Motor neuron (in vitro differentiated cells): ENCODE results near the gene WWOX. TPM values are rescaled to one million over a fixed set of nuclear protein-coding genes. Genes with fewer than 3 reads are reported as not detected.

Experiments
- ATAC-seq, 8 experiments: fragments of 200-7000 bp; cut with Tn5 transposase; replicated peaks in 6 of 8; 2 replicates each; pipeline ENCODE4 v1.8.0; 2021; ENCODE audit warnings: mild to moderate bottlenecking in 8 of 8, moderate library complexity in 8 of 8
- H3K27ac ChIP-seq, 2 donors: fragments of 250-450 bp; sonication (Bioruptor Pico); 2 replicates each; pipeline ENCODE4 v1.9.0; 2021; ENCODE audit warnings: antibody characterized with exemption in 2 of 2, mild to moderate bottlenecking in 2 of 2, moderate library complexity in 1 of 2
- H3K4me1 ChIP-seq, 2 donors: fragments of 250-450 bp; sonication (Bioruptor Pico); replicated peaks in 1 of 2; 2 replicates each; pipeline ENCODE4 v1.6.1; 2021; ENCODE audit warnings: antibody characterized with exemption in 2 of 2, mild to moderate bottlenecking in 2 of 2, moderate library complexity in 1 of 2
- H3K4me3 ChIP-seq, 5 donors: fragments of 250-450 bp; sonication (Bioruptor Pico); 2 replicates each; pipeline ENCODE4 v1.9.0; 2021; ENCODE audit warnings: antibody characterized with exemption in 5 of 5, mild to moderate bottlenecking in 5 of 5, moderate library complexity in 4 of 5
- WGBS, 10 experiments: fragments of 450-650 bp; shearing (Covaris generic); methylation state at CpG; one replicate each; pipeline ENCODE4 v1.0.0; 2022; 5-methylcytosine and 5-hydroxymethylcytosine counted together
- in situ Hi-C, 9 experiments: fragments of 400-800 bp; cut with MboI; loops; one replicate each; pipeline ENCODE4 v1.15.0; 2021; ENCODE audit warnings: low sequenced_read_pairs in 9 of 9, low pct_unique_long_range_greater_than_20kb in 2 of 9; ENCODE audit not compliant: unreplicated experiment in 9 of 9
- total RNA-seq, 8 experiments: library from RNA; unstranded; fragments of 300-600 nt; gene quantifications; 2 replicates each; pipeline versions ENCODE4 v1.2.3 to v1.2.4, GENCODE V29; 2022

The WWOX gene
- total RNA-seq, 8 experiments from 2014 or later, result 10.3 to 27.8 (median 12.3) TPM

DNA sequence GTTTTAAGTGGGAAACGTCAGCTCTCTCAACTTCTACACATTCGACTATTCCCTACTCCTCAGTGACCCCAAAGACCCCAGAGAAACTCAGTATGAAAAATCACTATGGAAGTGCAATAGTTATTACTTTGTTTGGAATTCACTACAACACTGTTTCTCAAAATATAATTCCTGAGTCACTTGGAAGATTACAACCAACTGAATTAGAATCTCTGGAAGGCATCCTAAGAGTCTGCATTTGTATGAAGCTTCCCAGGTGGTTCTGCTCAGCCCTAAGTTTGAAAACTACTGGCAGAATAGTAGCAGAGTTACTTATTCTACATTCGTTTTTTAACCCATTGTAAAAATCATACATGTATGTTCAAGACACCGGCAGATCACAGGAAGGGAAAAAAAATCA is 975.5 kb downstream of the WWOX start:
- no peak for ATAC-seq

DNA sequence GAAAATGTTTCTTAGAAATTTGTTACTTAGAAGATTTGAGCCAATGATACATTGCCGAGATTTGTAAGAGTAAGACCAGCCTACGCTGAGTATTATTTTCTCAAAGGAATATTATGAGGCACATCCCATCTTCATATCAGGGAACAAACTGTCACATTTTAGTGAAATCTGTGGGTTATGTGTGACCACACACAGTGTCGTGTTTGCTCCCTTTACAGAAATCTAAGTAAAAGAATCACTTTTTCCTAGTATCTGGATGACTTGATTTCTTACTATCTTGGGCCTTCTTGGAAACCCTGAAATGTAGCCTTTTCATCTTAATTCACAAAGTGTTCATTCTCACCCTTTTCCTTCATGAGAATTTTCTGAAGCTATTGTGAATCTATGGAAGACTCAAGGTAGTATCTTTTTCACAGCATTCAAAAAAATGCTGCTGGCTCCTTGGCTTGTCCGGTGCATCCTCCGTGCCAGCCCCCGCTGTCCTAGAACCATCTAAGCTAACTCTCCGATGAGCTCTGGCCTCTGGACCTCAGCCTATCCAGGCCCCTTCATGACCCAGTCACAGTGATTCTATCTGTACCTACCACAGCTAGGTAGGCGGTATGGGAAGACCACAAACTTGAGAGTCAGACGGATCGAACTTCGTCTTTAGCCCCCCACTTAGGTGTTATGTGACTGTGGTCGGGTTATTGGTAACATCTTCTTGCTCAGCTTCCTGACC is 976.8 kb downstream of the WWOX start:
- in situ Hi-C loops, result no loop called here
- 50 to 100% (median 93%) methylated on average over 2 to 9 of the region's 12 CpGs for WGBS, 10 experiments
- Histone ChIP-seq H3K4me1 (no peaks in the 10 kb centered on the region), H3K27ac (no peak overlapping the region), H3K4me3 (no peak overlapping the region)
- no peak for ATAC-seq

More for the DNA sequence above, 975.5 kb downstream of the WWOX start:
- no peak overlapping the region for H3K4me3 ChIP-seq
- in situ Hi-C loops, result no loop called here
- 7 to 70% (median 50%) methylated on average over 1 to 4 of the region's 4 CpGs; no CpG with 5 or more reads in 1 of the 10 experiments for WGBS, 10 experiments
- H3K4me1 ChIP-seq, result no peaks in the 10 kb centered on the region
- no peak overlapping the region for H3K27ac ChIP-seq

DNA sequence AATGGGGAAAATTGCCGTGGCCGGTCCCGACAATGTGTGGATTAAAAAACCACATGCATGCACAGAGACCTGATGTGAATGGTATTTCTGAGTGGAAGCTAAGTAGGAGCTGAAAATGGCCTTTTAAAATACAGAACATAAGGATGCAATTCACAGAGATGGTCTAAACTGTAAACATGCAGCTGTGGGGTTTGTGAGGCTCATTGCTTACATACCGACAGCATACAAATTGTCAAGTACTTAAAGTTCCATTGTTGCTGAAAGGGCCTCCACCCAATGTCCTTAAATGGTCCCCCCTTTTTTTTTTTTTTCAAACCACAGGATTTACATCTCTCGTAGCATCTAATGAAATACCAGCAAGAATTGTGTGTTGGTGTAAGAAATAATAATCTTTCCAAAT is 977.9 kb downstream of the WWOX start:
- in situ Hi-C loops, result no loop called here
- ATAC-seq, result no peak
- Histone ChIP-seq H3K4me1 (no peaks in the 10 kb centered on the region), H3K27ac (no peak overlapping the region), H3K4me3 (no peak overlapping the region)
- WGBS, 10 experiments, result 0 to 92% (median 78%) methylated on average over 1 to 5 of the region's 5 CpGs

DNA sequence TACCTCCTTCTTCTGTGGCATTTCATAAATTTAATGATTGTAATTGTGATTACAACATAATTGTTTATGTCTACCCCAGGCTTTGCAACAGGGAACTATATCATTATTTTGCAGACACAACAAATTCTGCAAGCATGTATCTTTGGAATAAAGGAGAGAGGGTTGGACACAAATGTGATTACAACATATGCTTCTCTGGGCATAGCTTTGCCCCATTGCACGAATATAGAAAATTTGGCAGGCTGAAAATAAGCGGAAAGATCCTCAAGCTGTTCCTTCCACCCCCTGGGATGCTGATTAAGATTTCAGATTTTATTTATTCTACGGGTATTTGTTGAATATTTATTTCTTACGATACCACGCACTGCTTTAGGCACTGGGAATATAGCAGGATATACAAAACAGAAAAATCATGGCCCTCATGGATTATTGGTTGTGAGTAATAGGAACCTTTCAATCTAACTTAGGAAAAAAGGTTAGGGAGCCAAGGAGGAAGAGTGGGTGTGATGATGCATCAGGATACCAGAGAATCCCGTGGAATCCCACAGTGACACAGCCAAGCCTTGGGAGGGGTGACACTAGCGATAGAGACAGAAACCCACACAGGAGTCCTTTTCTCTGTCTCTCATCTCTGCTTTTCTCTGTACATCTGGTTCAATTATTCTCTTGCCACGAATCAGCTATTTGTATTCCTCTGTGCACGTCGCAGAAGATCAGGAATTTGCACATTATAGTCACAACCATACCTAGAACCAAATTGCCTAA is 980.4 kb downstream of the WWOX start:
- Histone ChIP-seq H3K4me1 (peaks cover 0 to 3% of the 10 kb centered on the region in 2 donors), H3K27ac (no peak overlapping the region), H3K4me3 (no peak overlapping the region)
- whole genome bisulfite sequencing, 10 experiments, result 41 to 95% (median 86%) methylated on average over 2 to 10 of the region's 10 CpGs; no CpG with 5 or more reads in 1 of the 10 experiments
- ATAC-seq, result no peak
- in situ Hi-C loops, result no loop called here

DNA sequence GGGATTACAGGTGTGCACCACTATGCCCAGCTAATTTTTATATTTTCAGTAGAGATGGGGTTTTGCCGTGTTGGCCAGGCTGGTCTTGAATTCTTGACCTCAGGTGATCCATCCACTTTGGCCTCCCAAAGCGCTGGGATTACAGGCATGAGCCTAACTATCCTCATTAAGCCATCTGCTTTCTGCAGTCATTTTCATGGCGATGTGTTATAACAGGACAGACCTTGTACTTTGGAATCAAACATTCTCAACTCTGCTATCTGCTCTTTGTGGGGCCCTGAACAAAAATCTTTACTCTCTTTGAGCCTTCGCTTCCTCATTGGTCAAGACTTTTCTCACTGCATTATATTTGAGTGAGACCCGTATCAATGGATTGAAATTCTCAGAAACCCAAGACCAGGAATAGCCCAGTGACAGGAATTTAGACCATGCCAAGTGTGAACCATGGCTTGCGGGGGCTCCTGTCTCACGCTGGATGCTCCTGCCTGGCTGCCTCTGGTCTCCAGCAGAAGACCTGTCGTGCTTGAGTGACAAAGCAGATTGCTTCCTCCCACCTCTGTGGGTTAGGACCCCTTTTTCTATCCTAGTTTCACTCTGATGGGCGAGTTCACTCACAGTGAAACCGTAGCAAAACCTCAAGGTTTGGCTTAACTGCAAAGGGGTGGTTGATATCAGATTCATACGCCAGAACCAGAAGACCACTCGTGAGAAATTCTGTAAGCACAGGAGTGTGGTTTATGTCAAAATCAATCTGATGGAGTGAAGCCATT is 982.0 kb downstream of the WWOX start:
- no peak for ATAC-seq
- WGBS, 10 experiments, result 18 to 100% (median 82%) methylated on average over 1 to 10 of the region's 12 CpGs; no CpG with 5 or more reads in 1 of the 10 experiments
- Histone ChIP-seq H3K27ac (no peak overlapping the region), H3K4me1 (peaks cover 0 to 3% of the 10 kb centered on the region in 2 donors), H3K4me3 (no peak overlapping the region)
- in situ Hi-C loops, result no loop called here

DNA sequence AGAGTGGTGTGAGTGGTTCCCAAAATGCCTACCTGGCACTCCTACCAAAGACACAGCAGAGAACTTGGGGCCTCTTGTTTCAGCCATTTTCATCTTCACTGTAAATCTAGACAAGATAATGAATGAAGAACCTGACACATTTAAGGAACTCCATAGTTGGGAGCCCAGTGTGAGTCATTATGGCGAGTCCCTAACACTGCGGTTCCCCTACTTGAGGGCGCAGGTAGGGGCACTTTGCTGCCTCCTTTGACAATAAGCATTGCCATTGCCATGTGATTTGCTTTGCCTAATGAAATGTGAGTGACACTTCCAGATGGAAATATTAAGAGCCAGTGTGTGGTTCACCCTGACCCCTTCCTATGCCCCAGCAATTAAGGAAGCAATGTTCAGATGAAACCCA is 983.5 kb downstream of the WWOX start:
- Histone ChIP-seq H3K27ac (no peak overlapping the region), H3K4me1 (peaks cover 0 to 3% of the 10 kb centered on the region in 2 donors), H3K4me3 (no peak overlapping the region)
- WGBS, 10 experiments, result 93 to 100% (median 100%) methylated on average over 1 to 3 of the region's 3 CpGs; no CpG with 5 or more reads in 6 of the 10 experiments
- in situ Hi-C loops, result no loop called here
- no peak for ATAC-seq

DNA sequence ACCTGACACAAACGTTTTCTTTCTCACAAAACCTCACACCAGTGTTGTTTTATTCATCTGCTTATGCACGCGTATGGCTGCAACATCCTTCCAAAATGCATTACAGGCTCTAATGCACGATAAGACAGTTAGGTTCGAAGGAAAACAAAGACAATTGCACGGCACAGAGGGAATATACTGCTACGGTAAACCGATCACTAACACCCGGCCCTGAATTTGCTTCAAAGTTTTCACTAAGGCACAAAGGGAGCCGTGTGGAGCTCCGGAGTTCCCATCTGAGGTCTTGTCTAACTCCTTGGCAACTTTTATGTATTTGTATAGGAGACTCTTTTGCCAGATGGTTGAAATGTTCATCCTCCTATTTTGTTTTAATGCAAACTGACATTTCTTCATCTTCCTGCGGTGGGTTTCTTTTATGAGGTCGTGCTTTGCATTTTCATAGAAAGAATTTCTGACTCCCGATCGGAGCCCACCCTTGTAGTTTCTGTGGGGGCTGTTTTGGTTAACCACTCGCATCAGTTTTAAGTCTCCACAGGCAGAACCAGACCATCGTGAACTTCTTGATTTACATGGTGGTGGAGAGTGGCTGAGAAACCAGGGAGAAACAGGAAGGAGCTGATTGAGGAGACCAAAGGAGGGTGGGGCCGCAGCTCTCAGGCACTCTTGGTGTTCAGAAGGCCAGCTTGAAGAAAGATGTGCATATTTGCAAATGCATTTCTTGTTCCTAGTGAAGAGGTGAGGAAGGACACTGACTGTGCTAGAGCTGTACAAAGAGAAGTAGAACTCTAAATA is 984.2 kb downstream of the WWOX start:
- in situ Hi-C loops, result no loop called here
- Histone ChIP-seq H3K4me1 (peaks cover 0 to 3% of the 10 kb centered on the region in 2 donors), H3K27ac (no peak overlapping the region), H3K4me3 (no peak overlapping the region)
- whole genome bisulfite sequencing, 10 experiments, result 12 to 84% (median 65%) methylated on average over 2 to 12 of the region's 18 CpGs
- peak in 4 of 8 experiments; percentile 49 to 90 (median 72) for ATAC-seq

DNA sequence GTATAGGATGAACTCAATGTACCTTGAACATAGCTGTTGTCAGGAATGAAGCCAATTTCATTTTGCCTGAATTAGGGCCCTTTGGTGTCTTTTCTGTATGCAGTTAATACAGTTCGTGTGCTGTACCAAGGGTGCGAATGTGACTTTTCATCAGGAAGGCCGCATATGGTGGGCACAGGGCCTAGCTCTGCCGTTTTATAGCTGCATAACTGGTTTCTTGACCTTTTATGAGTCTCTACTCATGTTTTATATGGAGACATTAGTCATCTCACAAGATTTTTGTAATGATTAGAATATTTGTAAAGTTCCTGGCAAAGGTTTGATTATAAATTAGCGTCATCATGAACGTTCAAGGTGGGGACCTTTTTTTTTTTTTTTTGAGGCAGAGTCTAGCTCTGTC is 989.5 kb downstream of the WWOX start:
- Histone ChIP-seq H3K27ac (no peak overlapping the region), H3K4me3 (no peak overlapping the region), H3K4me1 (peaks cover 0 to under 1% of the 10 kb centered on the region in 2 donors)
- no peak for ATAC-seq
- 43 to 100% (median 91%) methylated on average over 1 to 6 of the region's 6 CpGs for WGBS, 10 experiments
- in situ Hi-C loops, result no loop called here

DNA sequence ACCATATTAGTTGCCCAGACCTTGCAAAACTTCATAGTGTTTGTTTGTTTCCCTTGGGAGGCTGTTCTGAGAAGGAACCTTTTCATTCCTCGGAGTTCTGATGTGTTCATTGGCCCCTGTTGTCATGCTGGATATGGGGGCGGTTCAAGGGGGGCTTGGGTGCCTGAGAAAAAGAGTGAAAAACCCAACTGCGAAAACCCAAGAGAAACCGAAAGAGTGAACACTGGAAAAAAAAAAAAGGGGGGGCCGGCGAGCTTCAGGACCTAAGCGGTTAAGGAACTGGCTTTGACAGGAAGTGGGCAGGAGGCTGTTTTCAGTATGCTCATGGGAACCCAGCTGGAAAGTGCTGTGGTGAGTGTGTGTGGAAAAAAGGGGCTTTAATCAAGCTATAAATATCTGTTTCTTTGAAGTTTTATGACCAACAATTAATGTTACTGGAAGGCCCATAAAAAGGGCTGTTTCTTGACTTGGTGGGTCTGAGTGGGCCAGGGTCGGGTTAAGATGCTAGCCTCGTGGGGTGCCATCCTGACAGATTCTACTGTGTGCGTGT is 990.4 kb downstream of the WWOX start:
- ATAC-seq, result no peak
- 22 to 100% (median 88%) methylated on average over 1 to 9 of the region's 10 CpGs for WGBS, 10 experiments
- Histone ChIP-seq H3K27ac (no peak overlapping the region), H3K4me3 (no peak overlapping the region), H3K4me1 (no peaks in the 10 kb centered on the region)
- in situ Hi-C loops, result no loop called here

DNA sequence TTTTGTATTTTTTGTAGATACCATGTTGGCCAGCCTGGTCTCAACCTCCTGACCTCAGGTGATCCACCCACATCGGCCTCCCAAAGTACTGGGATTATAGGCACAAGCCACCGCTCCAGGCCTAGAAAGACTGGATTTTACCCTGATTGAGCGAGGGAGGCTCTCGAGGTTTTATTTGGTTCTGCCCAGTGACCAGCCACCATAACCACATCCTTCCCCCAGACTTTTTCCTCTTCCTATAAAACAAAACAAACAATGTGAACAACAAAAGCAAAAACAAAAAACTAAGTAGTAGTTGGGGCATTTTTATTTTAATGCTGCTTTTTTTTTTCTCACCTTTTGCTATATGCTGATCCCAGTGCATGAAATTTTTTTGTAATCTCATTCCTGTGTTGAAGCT is 991.5 kb downstream of the WWOX start:
- Histone ChIP-seq H3K27ac (no peak overlapping the region), H3K4me3 (no peak overlapping the region), H3K4me1 (no peaks in the 10 kb centered on the region)
- in situ Hi-C loops, result no loop called here
- WGBS, 10 experiments, result 58 to 100% (median 87%) methylated on average over 1 to 4 of the region's 4 CpGs; no CpG with 5 or more reads in 5 of the 10 experiments
- ATAC-seq, result no peak

DNA sequence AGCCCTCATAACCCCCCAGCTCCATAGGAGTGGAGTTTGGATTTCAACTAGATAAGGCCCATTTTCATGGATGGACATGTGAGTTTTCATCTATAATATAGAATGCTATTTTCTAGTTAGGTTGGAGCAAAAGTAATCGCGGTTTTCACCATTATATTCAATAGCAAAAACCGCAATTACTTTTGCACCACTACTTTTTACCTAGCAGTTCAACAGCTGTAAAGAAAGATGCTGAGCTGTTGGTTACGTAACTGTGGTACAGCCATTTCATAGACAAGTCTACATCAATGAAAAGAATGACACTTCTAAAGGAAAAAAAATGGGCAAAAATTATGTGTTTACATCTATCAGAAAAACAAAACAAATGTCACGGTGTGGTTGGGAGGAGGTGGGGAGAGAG is 993.4 kb downstream of the WWOX start:
- Histone ChIP-seq H3K4me3 (no peak overlapping the region), H3K27ac (no peak overlapping the region), H3K4me1 (peaks cover 0 to 7% of the 10 kb centered on the region in 2 donors)
- ATAC-seq, result no peak
- in situ Hi-C loops, result no loop called here
- 24 to 100% (median 86%) methylated on average over 1 to 5 of the region's 5 CpGs; no CpG with 5 or more reads in 1 of the 10 experiments for WGBS, 10 experiments

DNA sequence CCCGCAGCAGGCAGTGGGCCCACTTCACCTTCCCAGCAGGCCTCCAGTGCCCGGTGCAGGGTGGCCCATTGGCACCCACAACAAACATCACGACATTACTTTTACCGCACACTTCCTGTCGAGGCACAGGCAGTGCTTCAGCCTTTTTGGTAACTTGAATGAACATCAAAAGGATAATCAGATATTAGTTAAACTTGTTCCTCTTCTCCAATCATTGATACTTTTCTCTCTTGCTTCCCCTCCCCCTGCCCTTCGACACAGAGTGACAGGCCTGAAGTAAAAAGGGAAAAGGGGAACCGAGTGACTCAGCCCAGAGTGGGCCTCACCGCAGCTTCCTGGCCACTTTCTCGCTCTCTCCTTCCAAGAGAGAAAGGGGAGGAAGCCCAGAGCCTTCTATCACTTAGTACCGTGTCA is 994.1 kb downstream of the WWOX start:
- in situ Hi-C loops, result no loop called here
- no peak for ATAC-seq
- Histone ChIP-seq H3K4me3 (no peak overlapping the region), H3K27ac (no peak overlapping the region), H3K4me1 (peaks cover 0 to 7% of the 10 kb centered on the region in 2 donors)
- 30 to 91% (median 76%) methylated on average over 5 to 9 of the region's 10 CpGs; no CpG with 5 or more reads in 2 of the 10 experiments for WGBS, 10 experiments
